Smooth muscle cell (in vitro differentiated cells): ENCODE measurements around the gene WDR91. TPM values are rescaled to one million over a fixed set of nuclear protein-coding genes. Genes with fewer than 3 reads are reported as not detected.

ENCODE experiments used
- DNase-seq: peaks from one replicate; lab custom pipeline; 2025; ENCODE audit not compliant: unreplicated experiment; lab: John Stamatoyannopoulos, UW
- H2AFZ ChIP-seq: fragments of 200-600 bp; sonication (generic); 2 replicates; pipeline ENCODE4 v1.6.0; 2016; ENCODE audit warnings: antibody characterized with exemption, low read depth, mild to moderate bottlenecking
- H3F3A ChIP-seq: fragments of 200-600 bp; sonication (generic); 2 replicates; pipeline ENCODE4 v1.6.0; 2017; ENCODE audit warnings: antibody characterized with exemption, low read depth
- H3K27ac ChIP-seq: fragments of 200-600 bp; sonication (generic); 2 replicates; pipeline ENCODE4 v1.5.1; 2016; ENCODE audit warnings: low read depth, mild to moderate bottlenecking
- H3K27me3 ChIP-seq: fragments of 200-600 bp; sonication (generic); 2 replicates; pipeline ENCODE4 v1.6.1; 2016; ENCODE audit warnings: low read depth, mild to moderate bottlenecking
- H3K36me3 ChIP-seq: fragments of 200-600 bp; sonication (generic); 2 replicates; pipeline ENCODE4 v1.5.1; 2016; ENCODE audit warnings: low read depth
- H3K4me1 ChIP-seq: fragments of 200-600 bp; sonication (generic); 2 replicates; pipeline ENCODE4 v1.5.1; 2016; ENCODE audit warnings: low read depth
- H3K4me2 ChIP-seq: fragments of 200-600 bp; sonication (generic); 2 replicates; pipeline ENCODE4 v1.6.0; 2016; ENCODE audit warnings: mild to moderate bottlenecking
- H3K4me3 ChIP-seq: fragments of 200-600 bp; sonication (generic); 2 replicates; pipeline ENCODE4 v1.5.1; 2016; ENCODE audit warnings: mild to moderate bottlenecking
- H3K79me2 ChIP-seq: fragments of 200-600 bp; sonication (generic); 2 replicates; pipeline ENCODE4 v1.6.0; 2016; ENCODE audit warnings: low read depth, mild to moderate bottlenecking
- H3K9ac ChIP-seq: fragments of 200-600 bp; sonication (generic); 2 replicates; pipeline ENCODE4 v1.6.0; 2016; ENCODE audit warnings: low read depth
- H3K9me3 ChIP-seq: fragments of 200-600 bp; sonication (generic); replicated peaks from 2 replicates; pipeline ENCODE4 v1.5.1; 2016; ENCODE audit warnings: low read depth
- H4K20me1 ChIP-seq: fragments of 200-600 bp; sonication (generic); 2 replicates; pipeline ENCODE4 v1.6.0; 2016; ENCODE audit warnings: low read depth
- CTCF ChIP-seq: fragments of 200-600 bp; sonication (generic); IDR thresholded peaks from 2 replicates; pipeline ENCODE4 v1.5.1; 2017; ENCODE audit warnings: borderline replicate concordance, mild to moderate bottlenecking, antibody characterized with exemption; ENCODE audit not compliant: insufficient read depth, poor library complexity, severe bottlenecking
- WGBS: methylation state at CpG from one replicate; pipeline ENCODE4 v1.1.7; 2016; ENCODE audit warnings: low lambda C conversion rate; 5-methylcytosine and 5-hydroxymethylcytosine counted together
- polyA plus RNA-seq: library from polyadenylated mRNA; unstranded; fragments of >200 nt; fragmentation: Nextera tagmentation; extraction: Ambion mirVana; gene quantifications from 2 replicates; pipeline ENCODE4 v1.2.1, GENCODE V29; 2016
- total RNA-seq: library from RNA; depleted of rRNA; stranded (reverse); fragments of >200 nt; gene quantifications from 2 replicates; pipeline ENCODE4 v1.2.3, GENCODE V29; 2014

WDR91 gene
- total and polyA plus RNA-seq, 2 experiments from 2014 or later: 6.6 to 6.8 TPM

- H3K4me1 ChIP-seq: no peaks in the 10 kb centered on the region
- H2AFZ ChIP-seq: no peak overlapping the region
- H3K9ac ChIP-seq: no peak overlapping the region
- H4K20me1 ChIP-seq: no peaks in the 10 kb centered on the region
- no peaks in the 10 kb centered on the region for H3K79me2 ChIP-seq
- H3K27me3 ChIP-seq: no peaks in the 10 kb centered on the region
- H3K9me3 ChIP-seq: no peaks in the 10 kb centered on the region
- no peak for DNase-seq
- TF ChIP-seq CTCF: no peak
- no peaks in the 10 kb centered on the region for H3F3A ChIP-seq
- H3K4me3 ChIP-seq: no peak overlapping the region
- 90% methylated on average over 13 of the region's 13 CpGs for WGBS
- no peaks in the 10 kb centered on the region for H3K36me3 ChIP-seq
- no peak overlapping the region for H3K4me2 ChIP-seq
- H3K27ac ChIP-seq: no peak overlapping the region
Measured at GRCh38 chr7:135232720-135233119, 21.4 kb upstream of the WDR91 start.

GRCh38 chr7:135232087-135232486 is 20.8 kb upstream of the WDR91 start:
- no peaks in the 10 kb centered on the region for H3K9me3 ChIP-seq
- no peak for TF ChIP-seq CTCF
- H3K79me2 ChIP-seq: no peaks in the 10 kb centered on the region
- no peak overlapping the region for H3K4me3 ChIP-seq
- no peaks in the 10 kb centered on the region for H3F3A ChIP-seq
- H3K36me3 ChIP-seq: no peaks in the 10 kb centered on the region
- no peaks in the 10 kb centered on the region for H3K4me1 ChIP-seq
- no peak overlapping the region for H3K4me2 ChIP-seq
- DNase-seq: no peak
- H3K27ac ChIP-seq: no peak overlapping the region
- 96% methylated on average over 6 of the region's 6 CpGs for WGBS
- no peaks in the 10 kb centered on the region for H3K27me3 ChIP-seq
- H3K9ac ChIP-seq: no peak overlapping the region
- no peaks in the 10 kb centered on the region for H4K20me1 ChIP-seq
- no peak overlapping the region for H2AFZ ChIP-seq

- Histone ChIP-seq H3K9ac (no peak overlapping the region), H3K27ac (no peak overlapping the region), H3F3A (no peaks in the 10 kb centered on the region), H3K9me3 (no peaks in the 10 kb centered on the region), H3K4me2 (no peak overlapping the region), H2AFZ (no peak overlapping the region), H3K27me3 (no peaks in the 10 kb centered on the region), H3K4me1 (no peaks in the 10 kb centered on the region), H3K4me3 (no peak overlapping the region), H4K20me1 (no peaks in the 10 kb centered on the region), H3K36me3 (no peaks in the 10 kb centered on the region), H3K79me2 (no peaks in the 10 kb centered on the region)
- no peak for TF ChIP-seq CTCF
- DNase-seq: no peak
Measured at GRCh38 chr7:135231686-135232085, 20.4 kb upstream of the WDR91 start.

- Histone ChIP-seq H3K4me2 (no peak overlapping the region), H3K4me1 (no peaks in the 10 kb centered on the region), H3K79me2 (no peaks in the 10 kb centered on the region), H3K9ac (no peak overlapping the region), H3K4me3 (no peak overlapping the region), H2AFZ (no peak overlapping the region), H3K36me3 (no peaks in the 10 kb centered on the region), H4K20me1 (no peaks in the 10 kb centered on the region), H3K9me3 (no peaks in the 10 kb centered on the region), H3K27me3 (no peaks in the 10 kb centered on the region), H3K27ac (no peak overlapping the region), H3F3A (no peaks in the 10 kb centered on the region)
- TF ChIP-seq CTCF: no peak
- no peak for DNase-seq
- 89% methylated on average over 1 of the region's 1 CpG for WGBS
Measured at GRCh38 chr7:135224027-135224426, 12.7 kb upstream of the WDR91 start.
